GM12878 (cell line): ENCODE results near the gene LACRT. TPM values are rescaled to one million over a fixed set of nuclear protein-coding genes. Genes with fewer than 3 reads are reported as not detected.

Experiments
- ATAC-seq: fragments of 200-7000 bp; cut with Tn5 transposase; 3 replicates; pipeline ENCODE4 v1.9.1; 2020; ENCODE audit warnings: mild to moderate bottlenecking, moderate library complexity
- BruUV-seq: library from RNA; stranded (reverse); fragments of 400-500 nt; replicated peaks from 2 replicates; lab custom pipeline; 2021; lab: Mats Ljungman, UMichigan
- CTCF ChIA-PET: fragments of 300-600 bp; sonication (Branson Sonifier 250); formaldehyde crosslinking; extraction: SDS; loops from one replicate; lab custom pipeline; 2021; ENCODE audit warnings: inconsistent platforms; lab: Yijun Ruan, JAX
- POLR2A ChIA-PET: fragments of 350-600 bp; formaldehyde crosslinking; extraction: SDS; loops from one replicate; lab custom pipeline; 2021; ENCODE audit warnings: inconsistent platforms; lab: Charles Lee
- RAD21 ChIA-PET: fragments of 300-600 bp; sonication (Branson Sonifier 250); formaldehyde crosslinking; loops from one replicate; lab custom pipeline; 2023; ENCODE audit warnings: antibody characterized with exemption; ENCODE audit not compliant: unreplicated experiment; lab: Charles Lee
- SMC1A ChIA-PET: fragments of 300-600 bp; sonication (Branson Sonifier 250); formaldehyde crosslinking; loops from one replicate; lab custom pipeline; 2023; ENCODE audit not compliant: unreplicated experiment, uncharacterized antibody; lab: Charles Lee
- DNase-seq: peaks from one replicate; pipeline ENCODE4 v3.0.0-alpha.2; 2011; ENCODE audit warnings: low read depth, low spot score
- FAIRE-seq: peaks from 3 replicates; lab custom pipeline; 2011; peaks lifted over from hg19 to GRCh38; lab: Jason Lieb, UNC
- H2AFZ ChIP-seq: 2 replicates; pipeline ENCODE4 v1.6.0; 2011; ENCODE audit warnings: low read depth, low read length, control low read depth; ENCODE audit not compliant: control insufficient read depth
- H3K27ac ChIP-seq: 2 replicates; pipeline ENCODE4 v1.5.1; 2011; ENCODE audit warnings: control low read depth; ENCODE audit not compliant: control insufficient read depth, insufficient read depth
- H3K27me3 ChIP-seq, 2 experiments: replicated peaks in 1 of 2; 2 replicates each; pipeline versions ENCODE4 v1.6.0 to v1.6.1; 2011; ENCODE audit warnings: low read length in 1 of 2; ENCODE audit not compliant: control insufficient read depth in 2 of 2, insufficient read depth in 2 of 2
- H3K36me3 ChIP-seq, 2 experiments: 2 replicates each; pipeline ENCODE4 v1.5.1; 2011; ENCODE audit warnings: low read length in 1 of 2; ENCODE audit not compliant: control insufficient read depth in 2 of 2, insufficient read depth in 2 of 2
- H3K4me1 ChIP-seq: 2 replicates; pipeline ENCODE4 v1.6.1; 2011; ENCODE audit warnings: mild to moderate bottlenecking, low read length, moderate library complexity, mixed read lengths; ENCODE audit not compliant: control insufficient read depth, insufficient read depth
- H3K4me2 ChIP-seq: 2 replicates; pipeline ENCODE4 v1.6.0; 2011; ENCODE audit warnings: control low read depth; ENCODE audit not compliant: control insufficient read depth, insufficient read depth
- H3K4me3 ChIP-seq: fragments of 200-600 bp; sonication (generic); 2 replicates; pipeline ENCODE4 v1.5.1; 2016
- H3K79me2 ChIP-seq: 2 replicates; pipeline ENCODE4 v1.6.0; 2011; ENCODE audit warnings: low read length; ENCODE audit not compliant: control insufficient read depth, insufficient read depth
- H3K9ac ChIP-seq: 2 replicates; pipeline ENCODE4 v1.8.0; 2011; ENCODE audit warnings: low read length, control low read depth, mixed read lengths; ENCODE audit not compliant: control insufficient read depth, insufficient read depth
- H3K9me3 ChIP-seq: replicated peaks from 3 replicates; pipeline ENCODE4 v1.5.1; 2011; ENCODE audit warnings: mild to moderate bottlenecking, low read length; ENCODE audit not compliant: control insufficient read depth, insufficient read depth
- H4K20me1 ChIP-seq: 2 replicates; pipeline ENCODE4 v1.6.0; 2011; ENCODE audit not compliant: control insufficient read depth, insufficient read depth
- ATF7 ChIP-seq: fragments of 450-650 bp; IDR thresholded peaks from 2 replicates; pipeline ENCODE4 v1.6.1; 2016; ENCODE audit warnings: low read depth, mild to moderate bottlenecking
- BMI1 ChIP-seq: fragments of 450-650 bp; IDR thresholded peaks from 2 replicates; pipeline ENCODE4 v1.6.1; 2016; ENCODE audit warnings: mild to moderate bottlenecking, moderate library complexity, borderline replicate concordance
- DPF2 ChIP-seq: fragments of 450-650 bp; IDR thresholded peaks from 2 replicates; pipeline ENCODE4 v1.6.1; 2017; ENCODE audit warnings: mild to moderate bottlenecking
- EGR1 ChIP-seq, 2 experiments: IDR thresholded peaks; 1 replicate in 1 of 2; 2 replicates in 1 of 2; pipeline ENCODE4 v1.6.1; 2011 to 2012; ENCODE audit warnings: low read depth in 2 of 2, low read length in 2 of 2, borderline replicate concordance in 1 of 2, mild to moderate bottlenecking in 1 of 2, moderate library complexity in 1 of 2
- ESRRA ChIP-seq: IDR thresholded peaks from 2 replicates; pipeline ENCODE4 v1.6.1; 2012; ENCODE audit warnings: mild to moderate bottlenecking, low read length, improper control_type of control experiment
- ETV6 ChIP-seq, 2 experiments: fragments of 450-650 bp in 1 of 2; IDR thresholded peaks in 1 of 2; conservative IDR thresholded peaks in 1 of 2; 2 replicates each; pipeline ENCODE4 v1.6.1; 2014; ENCODE audit warnings: antibody characterized with exemption in 1 of 2, borderline replicate concordance in 1 of 2, low read depth in 1 of 2, mild to moderate bottlenecking in 1 of 2, moderate library complexity in 1 of 2
- FOS ChIP-seq: IDR thresholded peaks from 3 replicates; pipeline ENCODE4 v1.6.1; 2011; ENCODE audit warnings: borderline replicate concordance; ENCODE audit not compliant: insufficient read length; ENCODE audit errors: extremely low read depth
- HDAC6 ChIP-seq: fragments of 200-600 bp; sonication (generic); IDR thresholded peaks from one replicate; pipeline ENCODE4 v1.8.0; 2017; ENCODE audit warnings: antibody characterized with exemption; ENCODE audit not compliant: unreplicated experiment
- JUND ChIP-seq: IDR thresholded peaks from 2 replicates; pipeline ENCODE4 v1.6.1; 2012; ENCODE audit warnings: low read depth, mild to moderate bottlenecking, low read length, improper control_type of control experiment, moderate library complexity
- MLLT1 ChIP-seq: fragments of 450-650 bp; IDR thresholded peaks from 2 replicates; pipeline ENCODE4 v1.6.1; 2016; ENCODE audit warnings: mild to moderate bottlenecking
- MTA2 ChIP-seq: fragments of 450-650 bp; IDR thresholded peaks from 2 replicates; pipeline ENCODE4 v1.6.1; 2016; ENCODE audit warnings: low read depth, mild to moderate bottlenecking, moderate library complexity
- PKNOX1 ChIP-seq: fragments of 450-650 bp; IDR thresholded peaks from 2 replicates; pipeline ENCODE4 v1.6.1; 2016; ENCODE audit warnings: mild to moderate bottlenecking
- POU2F2 ChIP-seq: IDR thresholded peaks from 3 replicates; pipeline ENCODE4 v1.6.1; 2011; ENCODE audit warnings: low read depth, mild to moderate bottlenecking, low read length, borderline replicate concordance
- SREBF1 ChIP-seq: IDR thresholded peaks from 2 replicates; pipeline ENCODE4 v1.6.1; 2012; ENCODE audit warnings: mild to moderate bottlenecking, low read length
- SREBF2 ChIP-seq: IDR thresholded peaks from 2 replicates; pipeline ENCODE4 v1.6.1; 2012; ENCODE audit warnings: mild to moderate bottlenecking, low read length
- STAT3 ChIP-seq: IDR thresholded peaks from 2 replicates; pipeline ENCODE4 v1.6.1; 2011; ENCODE audit warnings: low read depth, low read length, improper control_type of control experiment
- WRNIP1 ChIP-seq: IDR thresholded peaks from 2 replicates; pipeline ENCODE4 v1.6.1; 2011; ENCODE audit warnings: low read depth, low read length, improper control_type of control experiment, borderline replicate concordance
- ZBTB4 ChIP-seq: fragments of 450-650 bp; formaldehyde crosslinking; IDR thresholded peaks from 2 replicates; pipeline ENCODE4 v1.4.0; 2022; ENCODE audit warnings: mild to moderate bottlenecking, moderate library complexity
- ZNF207 ChIP-seq: fragments of 450-650 bp; IDR thresholded peaks from 2 replicates; pipeline ENCODE4 v1.6.1; 2014; ENCODE audit warnings: antibody characterized with exemption, mild to moderate bottlenecking, borderline replicate concordance
- WGBS: methylation state at CpG from one replicate; pipeline ENCODE4 v1.1.6; 2016; ENCODE audit warnings: low lambda C conversion rate; ENCODE audit not compliant: insufficient replicate concordance, insufficient coverage; ENCODE audit errors: missing lambda C conversion rate; 5-methylcytosine and 5-hydroxymethylcytosine counted together
- in situ Hi-C: fragments of 300-500 bp; cut with MboI; formaldehyde crosslinking; loops from 9 replicates; pipeline ENCODE4 v1.14.3; 2018; ENCODE audit warnings: mixed read lengths
- intact Hi-C: fragments of 100-400 bp; cut with micrococcal nuclease; formaldehyde crosslinking; loops from one replicate; pipeline ENCODE4 v1.14.2; 2022; ENCODE audit not compliant: unreplicated experiment
- polyA plus RNA-seq, 11 experiments: library from polyadenylated mRNA; depleted of rRNA in 4 of 11; unstranded in 6 of 11; stranded (reverse) in 5 of 11; fragments of >200 nt; fragmentation: Nextera tagmentation in 4 of 11; fragmentation: Illumina TruSeq in 1 of 11; extraction: Ambion mirVana in 4 of 11; extraction: Trizol in 1 of 11; gene quantifications; 1 replicate in 1 of 11; 2 replicates in 10 of 11; pipeline versions ENCODE4 v1.2.1 to v1.2.3, GENCODE V29; 2011 to 2016; ENCODE audit warnings: inconsistent platforms in 2 of 11, missing spikeins in 2 of 11, low read depth in 1 of 11
- total RNA-seq, 4 experiments: library from RNA; depleted of rRNA in 3 of 4; stranded (reverse); fragments of >200 nt in 3 of 4; fragmentation: Illumina TruSeq in 1 of 4; extraction: Trizol in 1 of 4; gene quantifications; 2 replicates each; pipeline versions ENCODE4 v1.2.1 to v1.2.3, GENCODE V29; 2013 to 2021

The LACRT gene
- total and polyA plus RNA-seq, 10 of the 15 experiments (the other 5 are each of a cell fraction or from before 2014, with no cell fraction given) = not detected

GRCh38 chr12:54654926-54655325, 20.2 kb upstream of the LACRT start:
- H3K4me2 ChIP-seq = no peak overlapping the region
- BruUV-seq = no TSS peak
- H3K27ac ChIP-seq = no peak overlapping the region
- FAIRE-seq (no peak), ATAC-seq (no peak), DNase-seq (no peak)
- H3K4me1 ChIP-seq = no peaks in the 10 kb centered on the region; the same call in 1 of the 2 replicates
- peaks cover 0 to 2% of the 10 kb centered on the region in 2 experiments; a peak in 2 of 4 replicates for H3K27me3 ChIP-seq
- no peak overlapping the region for H2AFZ ChIP-seq
- SMC1A ChIA-PET = no interaction called here
- intact Hi-C loops (no loop called here), in situ Hi-C loops (no loop called here)
- H3K9ac ChIP-seq = no peak overlapping the region
- H3K4me3 ChIP-seq = no peak overlapping the region
- H3K9me3 ChIP-seq = no peaks in the 10 kb centered on the region
- RAD21 ChIA-PET = no interaction called here
- POLR2A ChIA-PET = no interaction called here
- CTCF ChIA-PET = interaction anchor here (0.8 to 1.8 kb wide), 5 partner anchors 25 to 75 kb away, joined by 3 to 11 read pairs (median 3); no protein-coding TSS in a partner anchor
- H3K79me2 ChIP-seq = no peaks in the 10 kb centered on the region
- no peak for TF ChIP-seq HDAC6
- TF ChIP-seq JUND = no peak
- no peak for TF ChIP-seq SREBF1
- no peak for TF ChIP-seq MLLT1
- no peak for TF ChIP-seq ZNF207
- TF ChIP-seq WRNIP1 = no peak
- TF ChIP-seq SREBF2 = no peak
- TF ChIP-seq BMI1 = no peak
- TF ChIP-seq ESRRA = no peak
- no peak for TF ChIP-seq ETV6 (conservative IDR thresholded peaks at IDR 0.05 in 1 of 2, IDR thresholded peaks at IDR 0.05 in 1 of 2; ENCODE audit: borderline replicate concordance in 1 of 2, low read depth in 1 of 2)
- TF ChIP-seq ATF7 = no peak
- no peak for TF ChIP-seq EGR1 (IDR thresholded peaks at IDR 0.05; ENCODE audit: borderline replicate concordance in 1 of 2, low read depth in 2 of 2, low read length in 2 of 2)
- no peak for TF ChIP-seq DPF2
- no peak for TF ChIP-seq POU2F2
- no peak for TF ChIP-seq PKNOX1
- no peak for TF ChIP-seq FOS
- no peak for TF ChIP-seq STAT3
- no peak for TF ChIP-seq MTA2
- no peak for TF ChIP-seq ZBTB4 (CRISPR knock-in tag)
- WGBS = 26% methylated on average over 2 of the region's 2 CpGs
- H4K20me1 ChIP-seq = no peaks in the 10 kb centered on the region
- H3K36me3 ChIP-seq = no peaks in the 10 kb centered on the region
